A549 treated with CpdA at 1 μM for 4 hours (cell line): ENCODE results near the gene SMIM21. TPM values are rescaled to one million over a fixed set of nuclear protein-coding genes. Genes with fewer than 3 reads are reported as not detected.

Experiments used
- total RNA-seq: library from RNA; stranded (reverse); fragments of 200-300 nt; extraction: Qiagen RNA extraction; gene quantifications from 5 replicates; pipeline ENCODE4 v1.2.3, GENCODE V29; 2022; ENCODE audit warnings: low read depth

SMIM21 gene
- total RNA-seq: not detected in 5 replicates

DNA sequence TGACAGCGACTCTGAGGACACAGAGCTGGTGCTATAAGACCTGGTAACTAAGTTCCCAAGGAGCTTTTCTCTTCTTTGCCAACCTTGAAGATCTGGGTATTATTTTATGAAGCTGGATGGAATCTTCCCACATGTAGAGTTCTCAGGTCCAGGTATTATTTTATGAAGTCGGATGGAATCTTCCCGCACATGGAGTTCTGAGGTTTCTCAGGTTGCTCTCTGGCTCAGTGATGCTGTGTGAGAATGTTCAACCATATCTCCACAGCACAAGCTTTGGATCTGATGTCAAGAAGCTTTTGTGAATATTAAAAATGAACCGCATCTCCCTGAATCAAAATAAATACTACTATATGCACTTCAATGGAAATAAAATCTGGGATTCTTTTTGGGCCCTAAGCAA is at the start of gene SMIM21:
Gene SMIM21 (minus strand): TSS at position 101 of the 400 bp plus-strand sequence. CDS start 140 bp downstream, outside the sequence.

Other genes starting within 250 kb of the SMIM21 start
- gene PTGR3, start 218.6 kb downstream of the SMIM21 start, total RNA-seq: 12.6 to 15.7 TPM (median 13.8 TPM) in 5 replicates
- 5.0 to 6.6 TPM (median 5.9 TPM) in 5 replicates for gene TSHZ1, start 216.9 kb downstream of the SMIM21 start, total RNA-seq